GM12878 (cell line): ENCODE data around the gene DGCR8. TPM values are rescaled to one million over a fixed set of nuclear protein-coding genes. Genes with fewer than 3 reads are reported as not detected.

Experiments
- ATAC-seq: fragments of 200-7000 bp; cut with Tn5 transposase; 3 replicates; pipeline ENCODE4 v1.9.1; 2020; ENCODE audit warnings: mild to moderate bottlenecking, moderate library complexity
- BruUV-seq: library from RNA; stranded (reverse); fragments of 400-500 nt; replicated peaks from 2 replicates; lab custom pipeline; 2021; lab: Mats Ljungman, UMichigan
- CTCF ChIA-PET: fragments of 300-600 bp; sonication (Branson Sonifier 250); formaldehyde crosslinking; extraction: SDS; loops from one replicate; lab custom pipeline; 2021; ENCODE audit warnings: inconsistent platforms; lab: Yijun Ruan, JAX
- POLR2A ChIA-PET: fragments of 350-600 bp; formaldehyde crosslinking; extraction: SDS; loops from one replicate; lab custom pipeline; 2021; ENCODE audit warnings: inconsistent platforms; lab: Charles Lee
- RAD21 ChIA-PET: fragments of 300-600 bp; sonication (Branson Sonifier 250); formaldehyde crosslinking; loops from one replicate; lab custom pipeline; 2023; ENCODE audit warnings: antibody characterized with exemption; ENCODE audit not compliant: unreplicated experiment; lab: Charles Lee
- SMC1A ChIA-PET: fragments of 300-600 bp; sonication (Branson Sonifier 250); formaldehyde crosslinking; loops from one replicate; lab custom pipeline; 2023; ENCODE audit not compliant: unreplicated experiment, uncharacterized antibody; lab: Charles Lee
- DNase-seq: peaks from one replicate; pipeline ENCODE4 v3.0.0-alpha.2; 2011; ENCODE audit warnings: low read depth, low spot score
- FAIRE-seq: peaks from 3 replicates; lab custom pipeline; 2011; peaks lifted over from hg19 to GRCh38; lab: Jason Lieb, UNC
- H2AFZ ChIP-seq: 2 replicates; pipeline ENCODE4 v1.6.0; 2011; ENCODE audit warnings: low read depth, low read length, control low read depth; ENCODE audit not compliant: control insufficient read depth
- H3K27ac ChIP-seq: 2 replicates; pipeline ENCODE4 v1.5.1; 2011; ENCODE audit warnings: control low read depth; ENCODE audit not compliant: control insufficient read depth, insufficient read depth
- H3K27me3 ChIP-seq, 2 experiments: replicated peaks in 1 of 2; 2 replicates each; pipeline versions ENCODE4 v1.6.0 to v1.6.1; 2011; ENCODE audit warnings: low read length in 1 of 2; ENCODE audit not compliant: control insufficient read depth in 2 of 2, insufficient read depth in 2 of 2
- H3K36me3 ChIP-seq, 2 experiments: 2 replicates each; pipeline ENCODE4 v1.5.1; 2011; ENCODE audit warnings: low read length in 1 of 2; ENCODE audit not compliant: control insufficient read depth in 2 of 2, insufficient read depth in 2 of 2
- H3K4me1 ChIP-seq: 2 replicates; pipeline ENCODE4 v1.6.1; 2011; ENCODE audit warnings: mild to moderate bottlenecking, low read length, moderate library complexity, mixed read lengths; ENCODE audit not compliant: control insufficient read depth, insufficient read depth
- H3K4me2 ChIP-seq: 2 replicates; pipeline ENCODE4 v1.6.0; 2011; ENCODE audit warnings: control low read depth; ENCODE audit not compliant: control insufficient read depth, insufficient read depth
- H3K4me3 ChIP-seq: fragments of 200-600 bp; sonication (generic); 2 replicates; pipeline ENCODE4 v1.5.1; 2016
- H3K79me2 ChIP-seq: 2 replicates; pipeline ENCODE4 v1.6.0; 2011; ENCODE audit warnings: low read length; ENCODE audit not compliant: control insufficient read depth, insufficient read depth
- H3K9ac ChIP-seq: 2 replicates; pipeline ENCODE4 v1.8.0; 2011; ENCODE audit warnings: low read length, control low read depth, mixed read lengths; ENCODE audit not compliant: control insufficient read depth, insufficient read depth
- H3K9me3 ChIP-seq: replicated peaks from 3 replicates; pipeline ENCODE4 v1.5.1; 2011; ENCODE audit warnings: mild to moderate bottlenecking, low read length; ENCODE audit not compliant: control insufficient read depth, insufficient read depth
- H4K20me1 ChIP-seq: 2 replicates; pipeline ENCODE4 v1.6.0; 2011; ENCODE audit not compliant: control insufficient read depth, insufficient read depth
- ATF3 ChIP-seq: IDR thresholded peaks from 2 replicates; pipeline ENCODE4 v1.6.1; 2011; ENCODE audit warnings: low read depth, mild to moderate bottlenecking, low read length, moderate library complexity, borderline replicate concordance; ENCODE audit errors: extremely low read depth
- E4F1 ChIP-seq: fragments of 450-650 bp; IDR thresholded peaks from 2 replicates; pipeline ENCODE4 v1.6.1; 2018; ENCODE audit warnings: borderline replicate concordance, mild to moderate bottlenecking; ENCODE audit not compliant: partially characterized antibody
- ESRRA ChIP-seq: IDR thresholded peaks from 2 replicates; pipeline ENCODE4 v1.6.1; 2012; ENCODE audit warnings: mild to moderate bottlenecking, low read length, improper control_type of control experiment
- MTA2 ChIP-seq: fragments of 450-650 bp; IDR thresholded peaks from 2 replicates; pipeline ENCODE4 v1.6.1; 2016; ENCODE audit warnings: low read depth, mild to moderate bottlenecking, moderate library complexity
- MYB ChIP-seq: fragments of 150-350 bp; IDR thresholded peaks from 2 replicates; pipeline ENCODE4 v1.6.1; 2014; ENCODE audit warnings: mild to moderate bottlenecking, low read depth, low read length, borderline replicate concordance
- NFYB ChIP-seq: IDR thresholded peaks from 2 replicates; pipeline ENCODE4 v1.6.1; 2011; ENCODE audit warnings: low read depth, mild to moderate bottlenecking, low read length, improper control_type of control experiment, moderate library complexity; ENCODE audit not compliant: insufficient read depth
- NRF1 ChIP-seq: conservative IDR thresholded peaks from 2 replicates; pipeline ENCODE4 v1.6.1; 2011; ENCODE audit warnings: mild to moderate bottlenecking, low read depth, low read length, improper control_type of control experiment
- POU2F2 ChIP-seq: IDR thresholded peaks from 3 replicates; pipeline ENCODE4 v1.6.1; 2011; ENCODE audit warnings: low read depth, mild to moderate bottlenecking, low read length, borderline replicate concordance
- RELA ChIP-seq: fragments of 450-650 bp; IDR thresholded peaks from 2 replicates; pipeline ENCODE4 v1.8.0; 2014; ENCODE audit warnings: borderline replicate concordance; ENCODE audit not compliant: partially characterized antibody
- RFX5 ChIP-seq: IDR thresholded peaks from 2 replicates; pipeline ENCODE4 v1.6.1; 2011; ENCODE audit warnings: low read depth, low read length, improper control_type of control experiment
- SIX5 ChIP-seq: IDR thresholded peaks from 2 replicates; pipeline ENCODE4 v1.6.1; 2011; ENCODE audit warnings: mild to moderate bottlenecking, low read depth, low read length, moderate library complexity; ENCODE audit not compliant: severe bottlenecking
- YY1 ChIP-seq: IDR thresholded peaks from 2 replicates; pipeline ENCODE4 v1.6.1; 2011; ENCODE audit warnings: low read depth, mild to moderate bottlenecking, low read length
- ZNF274 ChIP-seq: IDR thresholded peaks from one replicate; pipeline ENCODE4 v1.8.0; 2011; ENCODE audit not compliant: insufficient read length, insufficient read depth
- ZNF384 ChIP-seq: IDR thresholded peaks from 2 replicates; pipeline ENCODE4 v1.6.1; 2012; ENCODE audit warnings: low read depth, mild to moderate bottlenecking, low read length, improper control_type of control experiment, borderline replicate concordance
- WGBS: methylation state at CpG from one replicate; pipeline ENCODE4 v1.1.6; 2016; ENCODE audit warnings: low lambda C conversion rate; ENCODE audit not compliant: insufficient replicate concordance, insufficient coverage; ENCODE audit errors: missing lambda C conversion rate; 5-methylcytosine and 5-hydroxymethylcytosine counted together
- in situ Hi-C: fragments of 300-500 bp; cut with MboI; formaldehyde crosslinking; loops from 9 replicates; pipeline ENCODE4 v1.14.3; 2018; ENCODE audit warnings: mixed read lengths
- intact Hi-C: fragments of 100-400 bp; cut with micrococcal nuclease; formaldehyde crosslinking; loops from one replicate; pipeline ENCODE4 v1.14.2; 2022; ENCODE audit not compliant: unreplicated experiment
- polyA plus RNA-seq, 11 experiments: library from polyadenylated mRNA; depleted of rRNA in 4 of 11; unstranded in 6 of 11; stranded (reverse) in 5 of 11; fragments of >200 nt; fragmentation: Nextera tagmentation in 4 of 11; fragmentation: Illumina TruSeq in 1 of 11; extraction: Ambion mirVana in 4 of 11; extraction: Trizol in 1 of 11; gene quantifications; 1 replicate in 1 of 11; 2 replicates in 10 of 11; pipeline versions ENCODE4 v1.2.1 to v1.2.3, GENCODE V29; 2011 to 2016; ENCODE audit warnings: inconsistent platforms in 2 of 11, missing spikeins in 2 of 11, low read depth in 1 of 11
- total RNA-seq, 4 experiments: library from RNA; depleted of rRNA in 3 of 4; stranded (reverse); fragments of >200 nt in 3 of 4; fragmentation: Illumina TruSeq in 1 of 4; extraction: Trizol in 1 of 4; gene quantifications; 2 replicates each; pipeline versions ENCODE4 v1.2.1 to v1.2.3, GENCODE V29; 2013 to 2021

Gene DGCR8
- total and polyA plus RNA-seq, 10 of the 15 experiments (the other 5 are each of a cell fraction or from before 2014, with no cell fraction given) = 1.2 to 35.1 (median 17.2) TPM

GRCh38 chr22:20099099-20099711 is 19.2 kb downstream of the DGCR8 start:
- in situ Hi-C loops (no loop called here), intact Hi-C loops (no loop called here)
- BruUV-seq = no TSS peak
- H3K27me3 ChIP-seq = no peaks in the 10 kb centered on the region
- peaks cover 18 to 21% of the 10 kb centered on the region in 2 experiments for H3K36me3 ChIP-seq
- no peaks in the 10 kb centered on the region for H3K4me1 ChIP-seq
- no peaks in the 10 kb centered on the region for H4K20me1 ChIP-seq
- SMC1A ChIA-PET = no interaction called here
- WGBS = 98% methylated on average over 6 of the region's 6 CpGs
- TF ChIP-seq E4F1 = no peak
- no peak for TF ChIP-seq SIX5
- DNase-seq = no peak
- H3K9me3 ChIP-seq = no peaks in the 10 kb centered on the region
- POLR2A ChIA-PET = no interaction called here
- H3K27ac ChIP-seq = no peak overlapping the region
- no peak overlapping the region for H3K4me3 ChIP-seq
- no peak overlapping the region for H3K4me2 ChIP-seq
- H2AFZ ChIP-seq = no peak overlapping the region
- CTCF ChIA-PET = no interaction called here
- no peak overlapping the region for H3K9ac ChIP-seq
- no peaks in the 10 kb centered on the region for H3K79me2 ChIP-seq
- no peak for ATAC-seq
- no peak for FAIRE-seq
- RAD21 ChIA-PET = no interaction called here

- CTCF ChIA-PET = no interaction called here
- H3K79me2 ChIP-seq = no peaks in the 10 kb centered on the region
These were observed 21.6 kb downstream of the DGCR8 start for GRCh38 chr22:20101638-20102037.

More at GRCh38 chr22:20101638-20102037, 21.6 kb downstream of the DGCR8 start:
- Histone ChIP-seq H3K9ac (no peak overlapping the region), H3K9me3 (no peaks in the 10 kb centered on the region), H3K36me3 (peaks cover 12 to 28% of the 10 kb centered on the region in 2 experiments), H3K27ac (no peak overlapping the region), H3K4me3 (no peak overlapping the region), H3K4me2 (no peak overlapping the region), H4K20me1 (no peaks in the 10 kb centered on the region), H2AFZ (no peak overlapping the region), H3K27me3 (no peaks in the 10 kb centered on the region), H3K4me1 (no peaks in the 10 kb centered on the region)
- SMC1A ChIA-PET = no interaction called here
- no TSS peak for BruUV-seq
- WGBS = 70% methylated on average over 8 of the region's 8 CpGs
- intact Hi-C loops (no loop called here), in situ Hi-C loops (no loop called here)
- no peak for TF ChIP-seq YY1
- no peak for TF ChIP-seq RFX5
- TF ChIP-seq ZNF384 = no peak
- no peak for TF ChIP-seq NFYB
- TF ChIP-seq MTA2 = no peak
- TF ChIP-seq POU2F2 = no peak
- TF ChIP-seq RELA = no peak
- TF ChIP-seq ATF3 = no peak
- no peak for TF ChIP-seq NRF1
- no peak for TF ChIP-seq ZNF274
- no peak for TF ChIP-seq MYB
- no peak for TF ChIP-seq ESRRA
- RAD21 ChIA-PET = no interaction called here
- no peak for DNase-seq
- POLR2A ChIA-PET = no interaction called here
- FAIRE-seq = no peak
- no peak for ATAC-seq
